GM23248 (cell line): Measurements from ENCODE around the gene MRPL20.

Experiments used
- EZH2 ChIP-seq: fragments of 200-600 bp; sonication (generic); IDR thresholded peaks from 2 replicates; pipeline ENCODE4 v1.6.1; 2018; ENCODE audit warnings: antibody characterized with exemption, mild to moderate bottlenecking; ENCODE audit not compliant: insufficient read depth, poor library complexity, severe bottlenecking
- EZH2phosphoT487 ChIP-seq: fragments of 200-600 bp; sonication (generic); IDR thresholded peaks from 2 replicates; pipeline ENCODE4 v1.6.1; 2018; ENCODE audit warnings: antibody characterized with exemption, moderate library complexity, mild to moderate bottlenecking, low read depth; ENCODE audit not compliant: insufficient read depth

- TF ChIP-seq EZH2phosphoT487 (no peak), EZH2 (no peak)
Measured at GRCh38 chr1:1358433-1359271, 48.4 kb downstream of the MRPL20 start, which contains the start of gene MXRA8.
